SH-SY5Y (cell line): ENCODE measurements around the gene ELOVL1.

ENCODE experiments used
- GATA2 ChIP-seq: IDR thresholded peaks from 2 replicates; pipeline ENCODE4 v1.6.1; 2011; ENCODE audit warnings: mild to moderate bottlenecking, low read depth, low read length
- GATA3 ChIP-seq: IDR thresholded peaks from 2 replicates; pipeline ENCODE4 v1.6.1; 2011; ENCODE audit warnings: low read depth, mild to moderate bottlenecking, low read length, moderate library complexity

DNA sequence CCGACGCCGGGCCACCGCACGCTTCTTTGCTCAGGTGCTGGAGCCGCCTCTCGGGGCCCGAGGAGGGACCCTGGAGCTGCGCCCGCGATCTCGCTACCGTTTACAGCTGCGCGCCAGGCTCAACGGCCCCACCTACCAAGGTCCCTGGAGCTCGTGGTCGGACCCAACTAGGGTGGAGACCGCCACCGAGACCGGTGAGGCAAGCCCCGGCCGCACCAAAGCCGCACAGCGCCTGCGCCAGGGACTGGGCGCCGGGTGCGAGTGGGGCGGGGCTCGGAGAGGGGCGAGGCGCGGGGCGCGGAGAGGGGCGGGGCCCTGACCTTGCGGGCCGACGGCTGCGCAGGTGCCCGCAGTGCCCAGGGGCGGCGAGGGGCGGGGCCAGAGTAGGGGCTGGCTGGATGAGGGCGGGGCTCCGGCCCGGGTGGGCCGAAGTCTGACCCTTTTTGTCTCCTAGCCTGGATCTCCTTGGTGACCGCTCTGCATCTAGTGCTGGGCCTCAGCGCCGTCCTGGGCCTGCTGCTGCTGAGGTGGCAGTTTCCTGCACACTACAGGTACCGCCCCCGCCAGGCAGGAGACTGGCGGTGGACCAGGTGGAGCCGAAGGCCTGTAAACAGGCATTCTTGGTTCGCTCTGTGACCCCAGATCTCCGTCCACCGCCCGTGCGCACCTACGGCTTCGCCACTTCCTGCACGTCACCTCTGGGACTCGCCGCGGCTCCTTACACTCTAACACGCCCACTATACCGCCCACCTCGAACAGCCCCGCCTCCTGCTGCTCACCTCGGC is 18.8 kb downstream of the ELOVL1 start:
- TF ChIP-seq GATA3 (no peak), GATA2 (no peak)
